DND-41 (cell line): ENCODE measurements around the gene AMFR.

Experiments
- ATAC-seq: fragments of 200-7000 bp; cut with Tn5 transposase; 3 replicates; pipeline ENCODE4 v1.9.1; 2021; ENCODE audit warnings: low read depth; ENCODE audit not compliant: insufficient read depth
- DNase-seq: peaks from one replicate; pipeline ENCODE4 v3.0.0-alpha.2; 2020
- H2AFZ ChIP-seq: 2 replicates; pipeline ENCODE4 v1.6.0; 2012; ENCODE audit warnings: low read depth, low read length
- H3K27ac ChIP-seq: 2 replicates; pipeline ENCODE4 v1.5.1; 2012; ENCODE audit warnings: low read length, inconsistent platforms
- H3K27me3 ChIP-seq: fragments of 200-600 bp; sonication (generic); 2 replicates; pipeline ENCODE4 v1.6.0; 2012; ENCODE audit warnings: low read length, mild to moderate bottlenecking, inconsistent platforms; ENCODE audit not compliant: insufficient read depth, poor library complexity
- H3K36me3 ChIP-seq: 2 replicates; pipeline ENCODE4 v1.5.1; 2012; ENCODE audit warnings: low read length, inconsistent platforms; ENCODE audit not compliant: insufficient read depth
- H3K4me1 ChIP-seq: 2 replicates; pipeline ENCODE4 v1.5.1; 2012; ENCODE audit warnings: mild to moderate bottlenecking, low read length; ENCODE audit not compliant: insufficient read depth
- H3K4me2 ChIP-seq: 2 replicates; pipeline ENCODE4 v1.6.0; 2012; ENCODE audit warnings: mild to moderate bottlenecking, moderate library complexity, low read length, inconsistent platforms; ENCODE audit not compliant: insufficient read depth
- H3K4me3 ChIP-seq, 2 experiments: fragments of 200-600 bp in 1 of 2; shearing (Covaris generic) in 1 of 2; 2 replicates each; pipeline ENCODE4 v1.5.1; 2012 to 2016; ENCODE audit warnings: inconsistent platforms in 2 of 2, low read length in 2 of 2, mild to moderate bottlenecking in 2 of 2, low read depth in 1 of 2, moderate library complexity in 1 of 2
- H3K79me2 ChIP-seq: 2 replicates; pipeline ENCODE4 v1.6.0; 2012; ENCODE audit warnings: low read length, inconsistent platforms; ENCODE audit not compliant: insufficient read depth
- H3K9ac ChIP-seq: 2 replicates; pipeline ENCODE4 v1.6.0; 2012; ENCODE audit warnings: low read depth, mild to moderate bottlenecking, inconsistent platforms, low read length, moderate library complexity
- H3K9me3 ChIP-seq: 2 replicates; pipeline ENCODE4 v1.5.1; 2012; ENCODE audit warnings: low read length, moderate library complexity, mild to moderate bottlenecking, inconsistent platforms; ENCODE audit not compliant: insufficient read depth, severe bottlenecking
- H4K20me1 ChIP-seq: 2 replicates; pipeline ENCODE4 v1.6.0; 2012; ENCODE audit warnings: low read length; ENCODE audit not compliant: insufficient read depth
- EZH2 ChIP-seq: IDR thresholded peaks from 3 replicates; pipeline ENCODE4 v1.6.1; 2012; ENCODE audit warnings: borderline replicate concordance, low read depth, mild to moderate bottlenecking, moderate library complexity, low read length, inconsistent platforms; ENCODE audit not compliant: severe bottlenecking
- TF ChIP-seq, protein P1 (sequence below): IDR thresholded peaks from 2 replicates; pipeline ENCODE4 v1.5.1; 2012; ENCODE audit warnings: borderline replicate concordance, low read length, moderate library complexity, mild to moderate bottlenecking; ENCODE audit not compliant: poor library complexity, severe bottlenecking; ENCODE audit errors: extremely low read depth

AMFR gene

GRCh38 chr16:56373003-56373402, 52.3 kb downstream of the AMFR start:
- TF ChIP-seq, protein P1, sequence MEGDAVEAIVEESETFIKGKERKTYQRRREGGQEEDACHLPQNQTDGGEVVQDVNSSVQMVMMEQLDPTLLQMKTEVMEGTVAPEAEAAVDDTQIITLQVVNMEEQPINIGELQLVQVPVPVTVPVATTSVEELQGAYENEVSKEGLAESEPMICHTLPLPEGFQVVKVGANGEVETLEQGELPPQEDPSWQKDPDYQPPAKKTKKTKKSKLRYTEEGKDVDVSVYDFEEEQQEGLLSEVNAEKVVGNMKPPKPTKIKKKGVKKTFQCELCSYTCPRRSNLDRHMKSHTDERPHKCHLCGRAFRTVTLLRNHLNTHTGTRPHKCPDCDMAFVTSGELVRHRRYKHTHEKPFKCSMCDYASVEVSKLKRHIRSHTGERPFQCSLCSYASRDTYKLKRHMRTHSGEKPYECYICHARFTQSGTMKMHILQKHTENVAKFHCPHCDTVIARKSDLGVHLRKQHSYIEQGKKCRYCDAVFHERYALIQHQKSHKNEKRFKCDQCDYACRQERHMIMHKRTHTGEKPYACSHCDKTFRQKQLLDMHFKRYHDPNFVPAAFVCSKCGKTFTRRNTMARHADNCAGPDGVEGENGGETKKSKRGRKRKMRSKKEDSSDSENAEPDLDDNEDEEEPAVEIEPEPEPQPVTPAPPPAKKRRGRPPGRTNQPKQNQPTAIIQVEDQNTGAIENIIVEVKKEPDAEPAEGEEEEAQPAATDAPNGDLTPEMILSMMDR = no peak
- TF ChIP-seq EZH2 = no peak
- no peak for DNase-seq
- no peak overlapping the region for H3K4me3 ChIP-seq
- no peak overlapping the region for H3K9ac ChIP-seq
- H3K9me3 ChIP-seq = no peaks in the 10 kb centered on the region
- no peaks in the 10 kb centered on the region; the same call in 1 of the 2 replicates for H4K20me1 ChIP-seq
- H3K79me2 ChIP-seq = peaks cover 7% of the 10 kb centered on the region; the same call in 1 of the 2 replicates
- peaks cover 36% of the 10 kb centered on the region for H3K36me3 ChIP-seq
- H3K27me3 ChIP-seq = no peaks in the 10 kb centered on the region
- ATAC-seq = no peak
- no peak overlapping the region for H3K27ac ChIP-seq
- no peak overlapping the region for H2AFZ ChIP-seq
- H3K4me1 ChIP-seq = no peaks in the 10 kb centered on the region
- no peak overlapping the region for H3K4me2 ChIP-seq

DNA sequence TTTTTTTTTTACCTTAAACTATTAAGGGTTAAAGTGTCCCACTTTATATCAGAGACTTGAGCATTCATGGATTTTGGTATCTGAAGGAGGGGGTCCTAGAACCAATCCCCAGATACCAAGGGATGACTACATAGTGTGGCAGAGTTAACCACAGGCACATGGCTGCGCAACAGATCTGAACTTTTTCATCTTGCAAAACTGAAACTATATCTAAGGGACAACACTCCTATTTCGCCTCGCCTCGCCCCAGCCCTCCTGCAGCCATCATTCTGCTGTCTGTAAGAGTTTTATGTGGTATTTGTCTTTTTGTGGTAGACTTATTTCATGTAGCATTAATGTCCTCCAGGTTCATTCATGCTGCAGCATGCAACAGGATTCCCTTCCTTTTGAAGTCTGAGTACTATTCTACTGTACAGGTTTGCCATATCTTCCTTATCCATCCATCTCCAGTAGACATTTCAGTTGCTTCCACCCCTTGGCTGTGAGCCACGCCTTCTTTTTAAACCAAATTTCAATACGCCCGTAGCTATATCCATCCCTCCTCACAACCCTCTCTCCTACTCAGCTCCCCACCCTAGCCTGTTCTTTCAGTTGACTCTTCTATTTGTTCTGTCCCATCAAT, 53.2 kb downstream of the AMFR start:
- Histone ChIP-seq H2AFZ (no peak overlapping the region), H4K20me1 (no peaks in the 10 kb centered on the region; the same call in 1 of the 2 replicates), H3K9ac (no peak overlapping the region), H3K4me2 (no peak overlapping the region), H3K27me3 (no peaks in the 10 kb centered on the region), H3K9me3 (no peaks in the 10 kb centered on the region), H3K36me3 (peaks cover 45% of the 10 kb centered on the region), H3K27ac (no peak overlapping the region), H3K4me1 (no peaks in the 10 kb centered on the region), H3K79me2 (peaks cover 4% of the 10 kb centered on the region; the same call in 1 of the 2 replicates), H3K4me3 (no peak overlapping the region)
- TF ChIP-seq, protein P1 = no peak
- no peak for TF ChIP-seq EZH2
- DNase-seq = peak; percentile 37
- peak; percentile 86 for ATAC-seq

GRCh38 chr16:56371660-56371937, 53.7 kb downstream of the AMFR start:
- Histone ChIP-seq H3K4me1 (no peaks in the 10 kb centered on the region), H3K4me2 (no peak overlapping the region), H3K27ac (no peak overlapping the region), H3K27me3 (no peaks in the 10 kb centered on the region), H3K4me3 (no peak overlapping the region), H3K9me3 (no peaks in the 10 kb centered on the region), H4K20me1 (no peaks in the 10 kb centered on the region; the same call in 1 of the 2 replicates), H2AFZ (no peak overlapping the region), H3K79me2 (peaks cover 4% of the 10 kb centered on the region; the same call in 1 of the 2 replicates), H3K36me3 (peaks cover 50% of the 10 kb centered on the region), H3K9ac (no peak overlapping the region)
- DNase-seq (no peak), ATAC-seq (no peak)
- TF ChIP-seq, protein P1 = no peak
- no peak for TF ChIP-seq EZH2
